ENCODE data around the gene CTSW. TPM values are rescaled to one million over a fixed set of nuclear protein-coding genes. Genes with fewer than 3 reads are reported as not detected.

Gene CTSW
- total RNA-seq, 1 donor = not detected

DNA sequence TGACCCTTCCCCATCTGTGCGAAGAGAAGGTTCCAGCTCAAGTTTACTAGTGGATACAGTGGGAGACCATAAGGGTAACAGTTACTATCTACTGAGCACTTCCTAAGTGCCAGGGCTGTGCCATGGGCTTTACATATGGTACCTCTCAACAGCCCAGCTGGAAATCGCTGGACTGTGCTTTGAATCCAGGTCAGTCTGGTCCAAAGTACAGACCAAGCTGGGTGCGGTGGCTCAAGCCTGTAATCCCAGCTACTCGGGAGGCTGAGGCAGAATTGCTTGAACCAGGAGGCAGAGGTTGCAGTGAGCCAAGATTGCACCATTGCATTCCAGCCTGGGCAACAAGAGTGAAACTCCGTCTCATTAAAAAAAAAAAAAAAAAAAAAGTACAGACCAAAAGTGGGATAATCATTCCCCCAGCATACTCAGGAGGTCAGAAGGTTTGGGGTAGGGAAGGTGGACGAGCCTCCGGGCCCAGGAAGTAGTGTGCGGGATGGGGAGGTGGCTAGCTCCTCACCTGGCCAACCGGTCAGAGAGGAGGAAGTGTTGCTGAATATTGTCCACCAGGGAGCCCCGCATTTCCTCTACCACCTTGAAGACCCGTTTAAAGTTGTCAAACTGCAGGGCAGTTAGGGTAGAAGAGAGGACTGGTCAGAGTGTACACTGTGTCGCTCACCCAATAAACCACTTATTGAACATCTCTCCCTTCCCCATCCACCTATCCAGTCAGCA, 6.3 kb downstream of the CTSW start:
- Histone ChIP-seq H3K9me3 (ENCODE audit: low read depth, low read length) (no peaks in the 10 kb centered on the region), H2AFZ (ENCODE audit: low read length) (no peak overlapping the region), H3K4me2 (ENCODE audit: insufficient read depth, low read length) (no peak overlapping the region), H3K27ac (ENCODE audit: low read depth, low read length) (no peak overlapping the region), H4K20me1 (ENCODE audit: insufficient read depth, low read length) (peaks cover 24% of the 10 kb centered on the region), H3K4me1 (ENCODE audit: insufficient read depth, low read length) (peaks cover 32% of the 10 kb centered on the region), H3K36me3 (ENCODE audit: insufficient read depth, low read length) (peaks cover 47% of the 10 kb centered on the region), H3K27me3 (ENCODE audit: insufficient read depth, low read length) (no peaks in the 10 kb centered on the region), H3K79me2 (ENCODE audit: insufficient read depth, low read length) (peaks cover 41% of the 10 kb centered on the region), H3K4me3 (ENCODE audit: insufficient read depth, low read length) (no peak overlapping the region)
- DNase-seq (ENCODE audit: insufficient read length, low spot score, missing footprints) = no peak
- no peak for TF ChIP-seq CTCF (IDR thresholded peaks at IDR 0.05; ENCODE audit: extremely low read depth, low read depth, low read length)

DNA sequence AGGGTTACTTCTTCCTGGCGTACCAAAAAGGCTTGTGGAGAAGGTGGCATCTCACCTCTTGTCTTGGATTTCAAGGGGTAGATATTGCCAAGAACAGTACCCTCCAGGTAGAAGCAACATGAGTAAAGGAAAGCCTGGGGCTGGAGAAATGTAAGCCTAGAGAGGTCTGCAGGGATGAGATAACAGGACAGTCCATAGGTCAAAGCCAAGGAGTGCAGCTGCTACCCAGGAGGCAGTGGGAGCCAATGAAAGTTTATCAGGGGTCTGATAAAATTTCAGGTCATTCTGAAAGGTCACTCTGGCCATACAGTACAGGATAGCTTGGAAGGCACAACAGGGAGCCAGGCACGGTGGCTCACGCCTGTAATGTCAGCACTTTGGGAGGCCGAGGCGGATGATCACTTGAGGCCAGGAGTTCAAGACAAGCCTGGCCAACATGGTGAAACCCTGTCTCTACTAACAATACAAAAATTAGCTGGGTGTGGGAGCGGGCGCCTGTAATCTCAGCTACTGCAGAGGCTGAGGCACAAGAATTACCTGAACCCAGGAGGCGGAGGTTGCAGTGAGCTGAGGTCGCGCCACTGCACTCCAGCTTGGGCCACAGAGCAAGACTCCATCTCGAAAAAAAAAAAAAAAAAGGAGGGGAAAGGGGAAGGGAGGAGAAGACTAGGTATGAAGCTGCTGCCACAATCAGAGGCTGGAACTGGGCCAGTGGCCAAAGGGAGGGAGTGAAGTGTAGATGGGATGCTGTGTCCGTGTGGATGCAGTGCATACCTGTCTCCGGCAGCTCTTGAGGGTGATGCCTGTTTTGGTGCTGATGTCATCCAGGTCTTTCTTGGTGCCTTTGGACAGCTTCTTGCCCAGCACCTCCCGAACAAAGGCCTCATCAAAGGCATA, 7.4 kb downstream of the CTSW start:
- TF ChIP-seq CTCF (IDR thresholded peaks at IDR 0.05; ENCODE audit: extremely low read depth, low read depth, low read length) = no peak
- Histone ChIP-seq H3K27me3 (ENCODE audit: insufficient read depth, low read length) (no peaks in the 10 kb centered on the region), H3K4me1 (ENCODE audit: insufficient read depth, low read length) (peaks cover 37% of the 10 kb centered on the region), H4K20me1 (ENCODE audit: insufficient read depth, low read length) (peaks cover 35% of the 10 kb centered on the region), H3K36me3 (ENCODE audit: insufficient read depth, low read length) (peaks cover 51% of the 10 kb centered on the region), H2AFZ (ENCODE audit: low read length) (no peak overlapping the region), H3K4me3 (ENCODE audit: insufficient read depth, low read length) (peak overlapping the region; percentile 95), H3K79me2 (ENCODE audit: insufficient read depth, low read length) (peaks cover 52% of the 10 kb centered on the region), H3K27ac (ENCODE audit: low read depth, low read length) (peak overlapping the region; percentile 81), H3K9me3 (ENCODE audit: low read depth, low read length) (no peaks in the 10 kb centered on the region), H3K4me2 (ENCODE audit: insufficient read depth, low read length) (peak overlapping the region; percentile 100)
- peak; percentile 56 for DNase-seq (ENCODE audit: insufficient read length, low spot score, missing footprints)

GRCh38 chr11:65887723-65888162, 8.1 kb downstream of the CTSW start:
- peak overlapping the region; percentile 100 for H3K4me2 ChIP-seq (ENCODE audit: insufficient read depth, low read length)
- peaks cover 43% of the 10 kb centered on the region for H3K4me1 ChIP-seq (ENCODE audit: insufficient read depth, low read length)
- H3K9me3 ChIP-seq (ENCODE audit: low read depth, low read length) = no peaks in the 10 kb centered on the region
- peak overlapping the region; percentile 95 for H3K4me3 ChIP-seq (ENCODE audit: insufficient read depth, low read length)
- no peak for DNase-seq (ENCODE audit: insufficient read length, low spot score, missing footprints)
- peaks cover 58% of the 10 kb centered on the region for H3K79me2 ChIP-seq (ENCODE audit: insufficient read depth, low read length)
- peak overlapping the region; percentile 81 for H3K27ac ChIP-seq (ENCODE audit: low read depth, low read length)
- peaks cover 41% of the 10 kb centered on the region for H4K20me1 ChIP-seq (ENCODE audit: insufficient read depth, low read length)
- peak overlapping the region; percentile 88 for H2AFZ ChIP-seq (ENCODE audit: low read length)
- TF ChIP-seq CTCF (IDR thresholded peaks at IDR 0.05; ENCODE audit: extremely low read depth, low read depth, low read length) = no peak
- H3K36me3 ChIP-seq (ENCODE audit: insufficient read depth, low read length) = peaks cover 51% of the 10 kb centered on the region
- H3K27me3 ChIP-seq (ENCODE audit: insufficient read depth, low read length) = no peaks in the 10 kb centered on the region

Data from osteoblast (primary cell).